Neural crest cell (in vitro differentiated cells): ENCODE results near the gene EPB41L2. TPM values are rescaled to one million over a fixed set of nuclear protein-coding genes. Genes with fewer than 3 reads are reported as not detected.

Experiments used
- DNase-seq: peaks from one replicate; pipeline ENCODE4 v3.0.0; 2021; ENCODE audit warnings: low read depth, mixed read lengths, low spot score
- H3K27ac Mint-ChIP-seq: one replicate; pipeline ENCODE4 v1.8.0; 2021; ENCODE audit warnings: mild to moderate bottlenecking, mixed read lengths; ENCODE audit not compliant: unreplicated experiment
- H3K27me3 Mint-ChIP-seq: 2 replicates; pipeline ENCODE4 v1.8.0; 2021; ENCODE audit warnings: low read depth, mild to moderate bottlenecking, mixed read lengths
- H3K36me3 Mint-ChIP-seq: 2 replicates; pipeline ENCODE4 v1.8.0; 2021; ENCODE audit warnings: low read depth, mild to moderate bottlenecking, mixed read lengths
- H3K4me1 Mint-ChIP-seq: 2 replicates; pipeline ENCODE4 v1.8.0; 2021; ENCODE audit warnings: mixed read lengths
- H3K4me3 Mint-ChIP-seq: one replicate; pipeline ENCODE4 v1.8.0; 2021; ENCODE audit warnings: mild to moderate bottlenecking, mixed read lengths
- H3K9me3 Mint-ChIP-seq: 2 replicates; pipeline ENCODE4 v1.8.0; 2021; ENCODE audit warnings: mixed read lengths
- CTCF ChIP-seq: fragments of 200-600 bp; sonication (generic); conservative IDR thresholded peaks from 2 replicates; pipeline ENCODE4 v1.5.0; 2021; ENCODE audit warnings: antibody characterized with exemption, mild to moderate bottlenecking
- total RNA-seq: library from RNA; stranded (reverse); gene quantifications from 2 replicates; pipeline ENCODE4 v1.2.1, GENCODE V29; 2021

Gene EPB41L2
- total RNA-seq, 1 donor from 2014 or later: 114 TPM

DNA sequence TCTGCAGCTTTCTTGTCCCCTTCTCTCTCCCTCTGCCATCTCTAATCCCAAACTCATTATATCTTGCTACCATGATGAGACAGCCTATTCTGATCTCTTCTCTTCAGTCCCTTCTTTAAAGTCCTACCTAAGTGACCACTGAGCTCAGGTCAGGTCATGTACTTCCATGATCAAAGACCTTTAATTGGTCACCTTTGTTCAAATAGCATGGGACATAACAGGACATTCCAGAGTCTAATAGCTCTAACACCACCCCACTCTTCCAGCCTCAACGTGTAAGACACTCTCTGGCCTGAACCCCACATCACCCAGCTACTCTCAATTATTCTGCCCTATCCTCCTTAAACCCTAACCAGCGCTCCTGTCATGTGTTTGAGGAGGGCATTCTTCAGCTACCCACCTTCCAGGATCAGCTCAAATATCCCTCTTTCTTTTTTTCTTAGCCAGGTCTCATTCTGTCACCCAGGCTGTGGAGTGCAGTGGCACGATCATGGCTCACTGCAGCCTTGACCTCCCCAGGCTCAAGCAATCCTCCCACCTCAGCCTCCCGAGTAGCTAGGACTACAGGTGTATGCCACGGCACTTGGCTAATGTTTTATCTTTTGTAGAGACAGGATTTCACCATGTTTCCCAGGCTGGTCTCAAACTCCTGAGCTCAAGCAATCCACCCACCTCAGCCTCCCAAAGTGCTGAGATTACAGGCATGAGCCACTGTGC is 237.9 kb downstream of the EPB41L2 start:
- no peak overlapping the region for H3K4me3 Mint-ChIP-seq
- H3K9me3 Mint-ChIP-seq: peaks cover 8% of the 10 kb centered on the region
- DNase-seq: no peak
- peaks cover 4% of the 10 kb centered on the region for H3K36me3 Mint-ChIP-seq
- peaks cover 16% of the 10 kb centered on the region for H3K4me1 Mint-ChIP-seq
- H3K27me3 Mint-ChIP-seq: no peaks in the 10 kb centered on the region
- H3K27ac Mint-ChIP-seq: peak overlapping the region; percentile 10
- no peak for TF ChIP-seq CTCF

GRCh38 chr6:130822736-130823135 is 240.3 kb downstream of the EPB41L2 start:
- no peak overlapping the region for H3K4me3 Mint-ChIP-seq
- DNase-seq: no peak
- TF ChIP-seq CTCF: no peak
- H3K36me3 Mint-ChIP-seq: peaks cover 13% of the 10 kb centered on the region
- H3K27me3 Mint-ChIP-seq: no peaks in the 10 kb centered on the region
- no peak overlapping the region for H3K27ac Mint-ChIP-seq
- peaks cover 16% of the 10 kb centered on the region for H3K4me1 Mint-ChIP-seq
- peaks cover 17% of the 10 kb centered on the region for H3K9me3 Mint-ChIP-seq

DNA sequence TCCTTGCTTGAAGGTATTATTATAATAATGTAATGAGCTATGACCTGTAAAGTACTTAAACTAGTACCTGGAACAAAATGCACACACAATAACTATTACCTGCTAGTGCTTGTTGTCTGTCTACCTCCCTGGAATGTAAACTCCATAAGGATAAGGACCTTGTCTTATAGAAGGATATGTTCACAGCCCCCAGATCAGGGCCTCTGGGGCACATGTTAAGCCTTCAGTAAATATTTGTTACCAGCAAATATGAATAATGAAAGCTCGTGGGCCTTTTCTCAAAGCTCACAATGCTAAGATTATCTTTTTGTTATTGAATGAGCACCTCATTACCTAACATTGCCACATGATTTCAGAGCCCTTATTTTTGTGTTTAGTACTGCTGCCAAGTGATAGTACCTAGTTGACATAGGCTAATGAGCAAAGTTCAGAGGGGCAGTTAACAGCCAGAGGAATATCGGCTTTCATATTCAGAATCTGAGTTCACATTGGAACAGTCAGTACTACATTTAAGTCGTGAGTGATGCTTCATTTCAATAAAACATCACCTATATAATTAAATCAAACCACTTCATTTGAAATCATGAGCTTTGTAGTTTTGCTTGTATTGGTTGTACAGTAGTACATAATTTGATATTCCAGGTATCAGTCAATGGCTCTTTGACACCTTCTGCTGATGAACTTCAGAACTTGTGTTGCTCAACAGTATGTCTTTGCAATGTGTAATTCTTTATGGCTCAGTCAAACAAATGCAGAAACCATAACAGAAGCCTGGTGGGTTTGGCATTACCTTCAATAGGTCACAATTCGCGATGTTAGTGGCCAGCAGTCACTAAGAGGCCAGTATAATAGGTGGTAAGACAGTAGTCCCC is 247.6 kb downstream of the EPB41L2 start:
- no peaks in the 10 kb centered on the region for H3K27me3 Mint-ChIP-seq
- peaks cover 11% of the 10 kb centered on the region for H3K9me3 Mint-ChIP-seq
- DNase-seq: no peak
- no peak overlapping the region for H3K4me3 Mint-ChIP-seq
- H3K36me3 Mint-ChIP-seq: peaks cover 14% of the 10 kb centered on the region
- no peak for TF ChIP-seq CTCF
- H3K4me1 Mint-ChIP-seq: no peaks in the 10 kb centered on the region
- H3K27ac Mint-ChIP-seq: no peak overlapping the region

GRCh38 chr6:130814506-130814905 is 248.5 kb downstream of the EPB41L2 start:
- H3K9me3 Mint-ChIP-seq: peaks cover 10% of the 10 kb centered on the region

GRCh38 chr6:130811932-130812331 is 251.1 kb downstream of the EPB41L2 start:
- no peaks in the 10 kb centered on the region for H3K36me3 Mint-ChIP-seq
- no peaks in the 10 kb centered on the region for H3K9me3 Mint-ChIP-seq
- H3K4me3 Mint-ChIP-seq: no peak overlapping the region
- H3K4me1 Mint-ChIP-seq: no peaks in the 10 kb centered on the region
- DNase-seq: no peak
- no peak overlapping the region for H3K27ac Mint-ChIP-seq
- no peak for TF ChIP-seq CTCF
- H3K27me3 Mint-ChIP-seq: no peaks in the 10 kb centered on the region

More at GRCh38 chr6:130814506-130814905, 248.5 kb downstream of the EPB41L2 start:
- no peaks in the 10 kb centered on the region for H3K27me3 Mint-ChIP-seq
- no peak for DNase-seq
- TF ChIP-seq CTCF: no peak
- H3K4me1 Mint-ChIP-seq: no peaks in the 10 kb centered on the region
- H3K36me3 Mint-ChIP-seq: peaks cover 9% of the 10 kb centered on the region
- H3K27ac Mint-ChIP-seq: no peak overlapping the region
- no peak overlapping the region for H3K4me3 Mint-ChIP-seq
